Gastrocnemius medialis (tissue), 4 donors: ENCODE results near the gene KCNK3. TPM values are rescaled to one million over a fixed set of nuclear protein-coding genes. Genes with fewer than 3 reads are reported as not detected.
A peak's percentile ranks its signal among the peaks of the same experiment; 100 is the strongest.

Source experiments
- ATAC-seq, 2 donors: fragments of 150-250 bp; one replicate each; pipeline ENCODE4 v1.9.1; 2016
- DNase-seq, 2 donors: peaks; one replicate each; pipeline ENCODE4 v3.0.0-alpha.2; 2019
- H3K27ac ChIP-seq, 4 donors: fragments of 200-600 bp; sonication (generic); 1 replicate in 1 of 4; 2 replicates in 3 of 4; pipeline ENCODE4 v1.5.1; 2016 to 2018; ENCODE audit warnings: mild to moderate bottlenecking in 2 of 4, moderate library complexity in 1 of 4
- H3K27me3 ChIP-seq, 3 donors: fragments of 200-600 bp; sonication (generic) in 2 of 3; 1 replicate in 1 of 3; 2 replicates in 2 of 3; pipeline versions ENCODE4 v1.5.1 to v1.6.0; 2016 to 2019; ENCODE audit warnings: mild to moderate bottlenecking in 1 of 3, moderate library complexity in 1 of 3
- H3K36me3 ChIP-seq, 2 donors: fragments of 200-600 bp; sonication (generic) in 1 of 2; one replicate each; pipeline ENCODE4 v1.5.1; 2017 to 2018
- H3K4me1 ChIP-seq, 2 donors: fragments of 200-600 bp; sonication (generic) in 1 of 2; one replicate each; pipeline ENCODE4 v1.5.1; 2016 to 2017; ENCODE audit warnings: mild to moderate bottlenecking in 2 of 2
- H3K4me3 ChIP-seq, 4 donors: fragments of 200-600 bp; sonication (generic) in 3 of 4; 1 replicate in 1 of 4; 2 replicates in 3 of 4; pipeline ENCODE4 v1.5.1; 2016 to 2019; ENCODE audit warnings: mild to moderate bottlenecking in 2 of 4
- H3K9me3 ChIP-seq, 3 donors: fragments of 200-600 bp; sonication (generic) in 2 of 3; 1 replicate in 1 of 3; 2 replicates in 2 of 3; pipeline ENCODE4 v1.5.1; 2016 to 2019
- CTCF ChIP-seq, 5 experiments: fragments of 450-650 bp in 3 of 5; fragments of 200-600 bp in 2 of 5; sonication (generic) in 2 of 5; IDR thresholded peaks in 4 of 5; conservative IDR thresholded peaks in 1 of 5; 1 replicate in 4 of 5; 2 replicates in 1 of 5; pipeline ENCODE4 v1.5.1; 2016 to 2019; ENCODE audit warnings: antibody characterized with exemption in 5 of 5, mild to moderate bottlenecking in 3 of 5, moderate library complexity in 3 of 5
- POLR2A ChIP-seq, 2 donors: fragments of 450-650 bp; IDR thresholded peaks; one replicate each; pipeline ENCODE4 v1.6.1; 2017; ENCODE audit warnings: antibody characterized with exemption in 2 of 2, mild to moderate bottlenecking in 2 of 2, moderate library complexity in 2 of 2
- in situ Hi-C, 4 donors: fragments of 200-750 bp; cut with MboI; loops; one replicate each; pipeline versions ENCODE4 v1.15.0 to v1.8.0; 2017; ENCODE audit warnings: low sequenced_read_pairs in 4 of 4
- intact Hi-C: fragments of 100-400 bp; cut with DNase I; formaldehyde crosslinking; loops from one replicate; pipeline ENCODE4 v1.15.1; 2023; ENCODE audit warnings: low total_unique reads
- total RNA-seq, 4 donors: library from RNA; depleted of rRNA; stranded (reverse); fragments of >200 nt; gene quantifications; one replicate each; pipeline versions ENCODE4 v1.1.0 to v1.2.3, GENCODE V29; 2016

KCNK3 gene
- total RNA-seq, 4 donors from 2014 or later: 0.80 to 11.6 (median 1.2) TPM

- ATAC-seq: peak; percentile 83 to 93
- H3K4me1 ChIP-seq: peaks cover 16 to 38% of the 10 kb centered on the region in 2 donors
These were observed 71.8 kb downstream of the KCNK3 start, which contains the start of gene SLC35F6 for GRCh38 chr2:26764078-26764887. SLC35F6 (plus strand) TSS chr2:26764284; CDS start chr2:26764350, 66 bp downstream.

GRCh38 chr2:26764906-26765305 lies 72.4 kb downstream of the KCNK3 start:
- Histone ChIP-seq H3K27ac (peak overlapping the region; percentile 93 to 99 (median 98)), H3K4me1 (peaks cover 22 to 44% of the 10 kb centered on the region in 2 donors), H3K9me3 (no peaks in the 10 kb centered on the region), H3K27me3 (no peaks in the 10 kb centered on the region), H3K36me3 (no peaks in the 10 kb centered on the region), H3K4me3 (peak overlapping the region; percentile 56 to 100 (median 90))
- intact Hi-C loops: loop anchor here (2.0 to 10.0 kb wide), 2 partner anchors 20 to 420 kb away; partner anchors contain the start of genes ADGRF3 and SELENOI
- TF ChIP-seq POLR2A (IDR thresholded peaks at IDR 0.05): no peak
- no peak for TF ChIP-seq CTCF (IDR thresholded peaks at IDR 0.05 in 4 of 5, conservative IDR thresholded peaks at IDR 0.05 in 1 of 5)
- ATAC-seq: no peak
- no peak for DNase-seq
- in situ Hi-C loops: no loop called here

More at GRCh38 chr2:26764078-26764887, 71.8 kb downstream of the KCNK3 start, which contains the start of gene SLC35F6:
- in situ Hi-C loops: no loop called here
- DNase-seq: peak; percentile 71 to 77
- peak within 1 kb of the TSS; percentile 93 to 99 (median 98) for H3K27ac ChIP-seq
- H3K9me3 ChIP-seq: no peaks in the 10 kb centered on the region
- intact Hi-C loops: loop anchor here (2.0 to 10.0 kb wide), 2 partner anchors 21 to 419 kb away; partner anchors contain the start of genes ADGRF3 and SELENOI
- TF ChIP-seq CTCF (IDR thresholded peaks at IDR 0.05 in 4 of 5, conservative IDR thresholded peaks at IDR 0.05 in 1 of 5) (peak in 1 of 5 experiments; percentile 39), POLR2A (IDR thresholded peaks at IDR 0.05) (peak; percentile 96 to 98)
- peak within 1 kb of the TSS; percentile 56 to 100 (median 90) for H3K4me3 ChIP-seq
- H3K27me3 ChIP-seq: no peaks in the 10 kb centered on the region
- H3K36me3 ChIP-seq: no peaks in the 10 kb centered on the region

- DNase-seq (no peak), ATAC-seq (no peak)
- no peaks in the 10 kb centered on the region for H3K27me3 ChIP-seq
- H3K4me1 ChIP-seq: peaks cover 30 to 51% of the 10 kb centered on the region in 2 donors
- H3K27ac ChIP-seq: peak overlapping the region; percentile 93 to 99 (median 98)
- TF ChIP-seq CTCF (IDR thresholded peaks at IDR 0.05 in 4 of 5, conservative IDR thresholded peaks at IDR 0.05 in 1 of 5) (no peak), POLR2A (IDR thresholded peaks at IDR 0.05) (no peak)
- in situ Hi-C loops (no loop called here), intact Hi-C loops (loop anchor here (2.0 to 10.0 kb wide), 2 partner anchors 19 to 421 kb away; partner anchors contain the start of genes ADGRF3 and SELENOI)
- peak overlapping the region; percentile 56 to 100 (median 90) for H3K4me3 ChIP-seq
- H3K36me3 ChIP-seq: no peaks in the 10 kb centered on the region
- H3K9me3 ChIP-seq: no peaks in the 10 kb centered on the region
These were observed 73.1 kb downstream of the KCNK3 start for GRCh38 chr2:26765475-26766200.

DNA sequence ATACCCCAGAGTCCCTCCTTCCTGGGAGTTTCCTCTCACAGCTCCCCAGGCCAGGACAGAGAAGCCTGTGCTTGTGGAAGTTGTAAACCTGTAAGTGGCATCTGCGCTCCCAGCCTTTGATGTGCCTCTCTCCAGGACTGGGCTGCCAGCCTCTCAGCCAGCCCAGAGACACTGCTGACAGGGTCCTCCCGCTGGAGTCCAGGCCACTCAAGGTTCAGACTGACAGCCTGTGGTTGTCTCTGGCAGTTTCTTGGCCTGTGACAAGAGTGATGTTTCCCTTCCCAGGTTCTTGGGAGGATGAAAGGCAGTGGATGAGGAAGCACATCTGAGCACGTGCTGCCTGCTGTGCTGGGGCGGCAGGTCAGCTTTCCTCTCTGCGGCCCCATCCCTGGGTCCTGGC lies 74.6 kb downstream of the KCNK3 start:
- no peak for DNase-seq
- intact Hi-C loops: loop anchor here (10.0 kb wide), 1 partner anchor 422 kb away; the partner anchor contains the start of genes ADGRF3 and SELENOI
- TF ChIP-seq POLR2A (IDR thresholded peaks at IDR 0.05) (no peak), CTCF (IDR thresholded peaks at IDR 0.05 in 4 of 5, conservative IDR thresholded peaks at IDR 0.05 in 1 of 5) (no peak)
- no peak overlapping the region for H3K4me3 ChIP-seq
- no peaks in the 10 kb centered on the region for H3K9me3 ChIP-seq
- no peaks in the 10 kb centered on the region for H3K27me3 ChIP-seq
- no peaks in the 10 kb centered on the region for H3K36me3 ChIP-seq
- peaks cover 45 to 66% of the 10 kb centered on the region in 2 donors for H3K4me1 ChIP-seq
- in situ Hi-C loops: no loop called here
- peak overlapping the region; percentile 93 to 99 (median 96) for H3K27ac ChIP-seq
- ATAC-seq: no peak
